Measurements from ENCODE around the gene FAN1.
"Not testable (repeated sequence)": the region's sequence is repeated elsewhere in the genome, so short reads cannot be mapped to it uniquely, and the experiment has no call there.

FAN1 gene

DNA sequence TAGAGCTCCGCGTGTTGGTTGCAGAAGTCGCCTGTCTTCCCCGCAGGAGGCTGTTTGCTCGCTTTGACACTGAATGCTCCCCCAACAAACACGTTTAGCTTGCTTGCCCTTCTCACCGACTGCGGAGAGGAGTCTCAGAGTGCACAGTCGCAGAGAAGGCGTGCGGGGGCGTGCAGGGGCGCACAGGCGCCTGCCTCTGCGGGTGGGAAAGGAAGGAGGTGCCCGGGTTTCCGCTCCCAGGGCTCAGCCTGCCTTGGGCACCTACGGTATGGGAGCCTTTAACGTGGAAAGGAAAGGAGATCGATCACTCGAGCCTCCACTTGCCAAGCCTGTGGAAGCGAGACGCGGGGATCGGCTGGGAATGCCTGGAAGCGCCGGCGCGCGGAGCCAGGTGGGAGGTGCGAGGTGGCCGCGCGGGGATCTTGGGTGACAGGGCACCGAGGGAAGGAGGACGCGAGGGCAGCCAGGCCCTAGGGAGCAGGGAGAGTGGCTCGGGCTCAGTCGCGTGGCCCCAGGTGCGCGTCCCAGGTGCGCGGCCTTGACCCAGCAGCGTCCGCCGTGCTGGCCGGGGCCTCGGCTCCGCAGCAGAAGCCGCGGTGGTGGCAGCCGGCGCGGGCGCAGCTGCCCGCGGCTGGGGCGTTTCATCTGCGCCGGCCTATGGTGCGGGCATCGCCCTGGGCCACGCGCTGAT is at the start of gene FAN1:
FAN1 (plus strand) TSS at position 419 of the 691 bp plus-strand sequence. CDS start 749 bp downstream, outside the sequence.
- DNase-seq (ENCODE audit: low read depth), result peak; percentile 68

DNA sequence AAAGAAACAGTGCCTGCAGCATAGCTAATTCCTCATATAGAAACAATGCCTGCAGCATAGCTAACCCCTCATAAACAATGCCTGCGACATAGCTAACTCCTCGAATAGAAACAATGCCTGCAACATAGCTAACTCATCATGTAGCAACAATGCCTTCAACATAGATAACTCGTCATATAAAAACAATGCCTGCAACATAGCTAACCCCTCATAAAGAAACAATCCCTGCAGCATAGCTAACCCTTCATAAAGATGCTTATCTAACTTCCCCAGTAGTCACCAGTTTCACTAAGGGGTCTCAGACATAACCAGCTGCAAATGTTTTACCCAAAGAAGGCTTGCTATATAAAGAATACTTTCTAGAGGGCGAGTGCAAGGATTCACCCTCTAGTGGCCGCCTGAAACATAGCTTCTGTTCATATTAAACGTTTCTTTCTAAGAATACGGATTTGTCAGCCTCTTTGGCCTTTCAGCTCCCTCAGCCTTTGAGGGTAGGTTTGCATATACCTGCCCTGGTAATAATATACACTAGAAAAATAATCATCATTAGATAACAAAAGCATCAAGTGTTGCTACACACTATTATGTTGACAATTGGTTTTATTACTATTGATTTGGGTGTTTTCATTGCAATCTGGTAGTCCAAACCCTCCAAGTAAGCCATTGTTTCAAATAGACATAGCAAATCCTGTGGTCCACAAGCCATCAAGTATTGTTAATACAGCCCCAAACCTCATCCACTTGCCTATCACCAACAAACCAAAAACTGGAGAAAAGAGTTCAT is 44.4 kb upstream of the FAN1 start:
- no peak for DNase-seq (ENCODE audit: low read depth)

DNA sequence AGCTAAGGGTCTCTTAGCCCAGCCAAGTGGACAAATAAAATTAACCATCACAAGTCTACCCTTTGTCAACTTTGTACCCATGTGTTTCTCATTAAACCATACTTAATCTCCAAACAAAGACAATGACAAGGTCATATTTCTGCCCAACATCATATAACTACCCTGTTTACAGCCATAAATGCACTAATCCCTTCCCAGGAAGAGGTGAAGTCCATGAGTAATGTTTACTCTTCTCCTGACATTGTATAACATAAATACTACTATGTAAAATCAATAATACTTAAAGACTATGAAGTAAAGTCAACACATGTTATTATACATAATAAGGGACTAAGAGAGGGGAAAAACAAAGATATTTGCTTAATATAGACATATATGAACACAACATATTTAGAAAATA is 38.5 kb upstream of the FAN1 start:
- DNase-seq (ENCODE audit: low read depth), result no peak

DNA sequence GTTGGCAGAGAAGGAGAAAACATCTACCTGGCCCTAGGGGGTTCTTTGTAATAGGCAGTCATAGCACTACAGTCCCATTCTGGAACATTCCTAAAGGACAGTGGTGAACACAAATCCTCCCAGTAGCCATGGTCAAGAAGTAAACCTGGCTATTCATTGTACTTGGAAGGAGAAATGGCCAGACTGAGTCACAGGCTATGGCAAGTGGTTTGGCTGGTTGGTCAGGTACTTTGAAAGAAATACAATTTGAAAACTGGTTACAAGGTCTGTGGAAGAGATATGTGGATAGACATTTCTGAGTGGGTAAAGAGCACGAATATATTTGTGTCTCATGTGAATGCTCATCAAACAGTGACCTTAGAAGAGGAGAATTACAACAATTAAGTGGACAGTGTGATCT is 33.0 kb upstream of the FAN1 start:
- no peak for DNase-seq (ENCODE audit: low read depth)

DNA sequence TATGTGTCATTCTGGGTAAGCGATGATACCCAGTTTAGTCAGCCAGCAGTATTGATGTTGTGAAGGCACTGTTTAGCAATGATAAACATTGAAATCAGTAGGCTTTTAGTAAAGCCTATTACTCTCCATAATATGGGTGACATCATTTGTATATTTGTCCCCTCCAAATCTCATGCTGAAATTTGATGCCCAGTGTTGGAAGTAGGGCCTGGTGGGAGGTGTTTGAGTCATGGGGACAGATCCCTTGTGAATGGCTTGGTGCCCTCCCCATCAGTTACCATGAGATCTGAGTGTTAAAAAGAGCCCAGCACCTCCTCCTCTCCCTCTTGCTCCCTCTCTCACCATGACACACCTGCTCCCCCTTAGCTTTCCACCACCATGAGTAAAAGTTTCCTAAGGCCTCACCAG is 31.4 kb upstream of the FAN1 start:
- no peak for DNase-seq (ENCODE audit: low read depth)

DNA sequence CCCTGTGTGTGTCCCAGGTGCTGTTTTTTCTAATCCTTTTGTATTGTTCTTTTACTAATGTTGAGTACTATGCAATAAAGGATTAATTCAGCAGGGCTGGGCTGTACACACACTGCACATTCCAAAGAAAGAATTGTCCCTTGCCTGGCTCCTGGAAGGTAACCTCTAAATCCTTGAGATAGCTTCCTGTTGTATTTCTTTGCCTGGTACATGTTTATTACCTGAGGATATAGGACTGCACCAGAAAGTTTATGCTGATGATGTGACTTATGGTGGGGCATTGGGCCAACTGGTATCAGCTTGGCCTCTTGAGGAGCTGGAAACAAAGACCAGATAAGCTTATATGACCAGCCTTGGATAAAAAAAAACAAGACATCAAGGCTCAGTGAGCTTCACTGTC is 26.6 kb upstream of the FAN1 start:
- DNase-seq (ENCODE audit: low read depth), result no peak

DNA sequence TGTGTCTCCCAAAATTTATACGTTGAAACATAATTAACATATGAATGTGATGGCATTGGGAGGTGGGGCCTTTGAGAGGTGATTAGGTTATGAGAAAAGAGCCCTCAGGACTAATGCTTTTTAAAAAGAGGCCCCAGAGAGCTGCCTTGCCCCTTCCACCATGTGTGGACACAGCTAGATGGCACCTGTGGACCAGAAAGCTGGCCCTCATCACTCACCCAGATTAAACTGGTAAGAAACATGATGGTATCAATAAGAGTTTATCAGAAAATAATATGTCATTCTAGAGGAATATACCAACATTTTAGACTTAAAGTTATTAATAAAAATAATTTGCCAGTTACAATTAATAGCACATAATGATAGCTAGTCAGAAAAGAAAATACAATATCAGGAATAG is 25.2 kb upstream of the FAN1 start:
- DNase-seq (ENCODE audit: low read depth), result no peak

DNA sequence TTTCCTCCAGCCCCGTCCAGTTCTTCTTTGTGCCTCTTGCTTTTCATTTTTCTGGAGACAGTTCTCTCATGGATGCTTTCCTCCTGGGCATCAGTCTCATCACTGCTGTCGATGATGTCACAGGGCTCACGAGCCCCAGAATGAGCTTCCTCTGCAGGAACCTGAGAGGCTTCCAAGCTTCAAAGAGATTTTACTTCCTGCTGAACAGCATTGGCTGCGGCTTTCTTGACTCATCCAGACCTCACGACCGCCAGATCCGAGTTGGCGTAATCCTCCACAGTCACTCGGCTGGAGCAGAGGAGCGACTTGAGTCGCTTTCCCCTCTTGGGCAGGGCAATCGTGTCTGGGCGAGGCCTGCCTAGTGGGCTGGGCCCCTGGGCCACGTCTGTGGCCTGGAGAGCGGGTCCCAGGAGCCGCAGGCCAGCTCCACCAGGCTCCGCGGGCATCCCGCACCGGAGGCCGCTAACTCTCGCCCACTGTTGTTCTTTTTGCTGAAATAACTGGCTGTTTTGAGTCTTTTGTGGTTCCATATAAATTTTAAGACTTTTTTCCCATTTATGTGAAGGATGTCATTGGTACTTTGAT is 20.8 kb upstream of the FAN1 start:
- DNase-seq (ENCODE audit: low read depth), result no peak

DNA sequence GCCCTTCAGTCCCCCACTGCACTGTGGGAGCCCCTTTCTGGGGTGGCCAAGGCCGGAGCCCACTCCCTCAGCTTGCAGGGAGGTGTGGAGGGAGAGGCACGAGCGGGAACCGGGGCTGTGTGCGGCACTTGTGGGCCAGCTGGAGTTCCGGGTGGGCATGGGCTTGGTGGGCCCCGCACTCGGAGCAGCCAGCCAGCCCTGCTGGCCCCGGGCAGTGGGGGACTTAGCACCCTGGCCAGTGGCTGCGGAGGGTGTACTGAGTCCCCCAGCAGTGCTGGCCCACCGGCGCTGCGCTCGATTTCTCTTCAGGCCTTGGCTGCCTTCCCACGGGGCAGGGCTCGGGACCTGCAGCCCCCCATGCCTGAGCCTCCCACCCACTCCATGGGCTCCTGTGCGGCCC is 20.0 kb upstream of the FAN1 start:
- DNase-seq (ENCODE audit: low read depth), result not testable (repeated sequence)

DNA sequence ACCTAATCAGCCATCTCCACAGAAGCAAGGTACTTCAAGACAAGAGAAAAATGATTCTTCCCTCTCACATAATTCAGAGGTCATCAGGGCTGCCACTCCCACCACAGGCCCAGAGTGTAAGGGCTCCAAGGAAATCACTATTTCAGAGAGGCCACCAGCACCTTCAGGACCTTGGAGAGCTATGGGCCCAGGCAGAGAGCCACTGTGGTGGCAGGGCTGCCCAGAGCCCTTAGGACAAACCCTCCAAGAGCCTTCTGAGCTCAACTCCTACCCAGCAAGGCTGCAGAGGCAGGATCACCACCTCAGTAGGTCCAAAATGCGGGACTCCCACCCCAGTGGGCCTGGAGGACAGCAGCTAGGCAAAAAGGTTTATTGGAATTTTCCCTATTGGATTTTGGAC is 17.9 kb upstream of the FAN1 start:
- no peak for DNase-seq (ENCODE audit: low read depth)

DNA sequence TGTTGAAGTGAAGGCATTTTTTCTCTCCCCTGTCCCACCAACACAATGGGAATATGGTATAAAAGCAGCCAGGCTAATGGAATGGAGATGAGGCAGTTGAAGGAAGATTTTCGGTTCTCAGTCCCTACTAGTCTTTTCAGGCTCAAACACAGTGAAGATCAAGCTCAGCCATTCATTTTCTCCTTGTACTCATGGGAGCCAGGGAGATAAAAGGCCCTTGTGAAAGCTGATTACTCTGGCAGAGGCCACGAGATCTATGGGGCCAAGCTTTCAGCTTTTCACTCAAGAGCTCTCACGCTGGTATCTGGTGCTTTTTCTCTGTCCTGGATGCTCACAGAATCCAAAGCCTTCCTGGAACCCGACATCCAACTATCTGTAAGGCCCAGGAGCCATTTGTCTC is 14.5 kb upstream of the FAN1 start:
- DNase-seq (ENCODE audit: low read depth), result no peak

DNA sequence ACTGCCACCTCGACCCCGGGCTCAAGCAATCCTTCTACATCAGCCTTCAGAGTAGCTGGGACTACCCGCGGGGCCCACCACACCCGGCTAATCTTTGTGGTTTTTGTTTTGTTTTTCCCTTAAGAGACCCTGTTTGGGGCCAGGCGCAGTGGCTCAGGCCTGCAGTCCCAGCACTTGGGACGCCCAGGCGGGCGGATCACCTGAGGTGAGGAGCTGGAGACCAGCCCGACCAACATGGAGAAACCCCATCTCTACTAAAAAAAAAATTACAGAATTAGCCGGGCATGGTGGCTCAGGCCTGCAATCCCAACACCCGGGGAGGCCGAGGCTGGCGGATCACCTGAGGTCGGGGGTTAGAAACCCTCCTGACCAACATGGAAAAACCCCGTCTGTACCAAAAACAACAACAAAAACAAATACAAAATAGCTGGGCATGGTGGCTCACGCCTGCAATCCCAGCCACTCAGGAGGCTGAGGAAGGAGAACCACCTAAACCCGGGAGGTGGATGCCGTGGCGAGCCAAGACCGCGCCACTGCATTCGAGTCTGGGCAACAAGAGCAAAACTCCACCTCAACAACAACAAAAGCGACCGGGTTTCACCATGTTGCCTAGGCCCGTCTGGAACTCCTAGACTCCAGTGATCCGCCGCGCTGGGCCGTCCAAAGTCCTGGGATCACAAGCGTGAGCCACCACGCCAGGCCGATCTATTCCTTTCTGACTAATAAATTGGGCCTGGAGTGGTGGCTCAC is 8.1 kb upstream of the FAN1 start:
- DNase-seq (ENCODE audit: low read depth), result no peak

DNA sequence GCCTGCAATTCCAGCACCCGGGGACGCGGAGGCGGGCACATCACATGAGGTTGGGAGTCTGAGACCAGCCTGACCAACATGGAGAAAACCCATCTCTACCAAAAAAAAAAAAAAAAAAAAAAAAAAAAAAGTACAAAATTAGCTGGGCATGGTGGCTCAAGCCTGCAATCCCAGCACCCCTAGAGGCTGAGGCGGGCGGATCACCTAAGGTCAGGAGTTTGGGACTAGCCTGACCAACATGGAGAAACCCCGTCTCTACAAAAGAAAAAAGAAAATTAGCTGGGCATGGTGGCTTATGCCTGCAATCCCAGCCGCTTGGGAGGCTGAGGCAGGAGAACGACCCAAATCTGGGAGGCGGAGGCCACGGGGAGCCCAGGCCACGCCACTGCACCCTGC is 7.5 kb upstream of the FAN1 start:
- no peak for DNase-seq (ENCODE audit: low read depth)

DNA sequence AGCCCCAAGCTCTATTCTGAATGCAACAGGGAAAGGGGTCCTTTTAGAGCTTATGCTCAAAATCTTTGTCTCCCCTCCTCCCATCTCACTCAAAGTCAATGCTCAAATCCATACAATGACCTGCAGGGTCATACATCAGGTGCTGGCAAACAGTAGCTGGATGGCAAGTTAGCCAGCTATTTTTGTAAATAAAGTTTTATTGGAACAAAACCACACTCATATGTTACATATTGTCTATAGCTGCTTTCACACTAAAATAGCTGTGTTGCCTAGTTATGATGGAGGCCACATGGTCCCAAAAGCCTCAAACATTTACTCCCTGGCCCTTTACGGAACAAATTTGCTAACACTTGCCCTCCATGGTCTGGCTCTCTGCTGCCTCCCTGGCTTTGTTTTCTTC is 1.8 kb upstream of the FAN1 start:
- no peak for DNase-seq (ENCODE audit: low read depth)

DNA sequence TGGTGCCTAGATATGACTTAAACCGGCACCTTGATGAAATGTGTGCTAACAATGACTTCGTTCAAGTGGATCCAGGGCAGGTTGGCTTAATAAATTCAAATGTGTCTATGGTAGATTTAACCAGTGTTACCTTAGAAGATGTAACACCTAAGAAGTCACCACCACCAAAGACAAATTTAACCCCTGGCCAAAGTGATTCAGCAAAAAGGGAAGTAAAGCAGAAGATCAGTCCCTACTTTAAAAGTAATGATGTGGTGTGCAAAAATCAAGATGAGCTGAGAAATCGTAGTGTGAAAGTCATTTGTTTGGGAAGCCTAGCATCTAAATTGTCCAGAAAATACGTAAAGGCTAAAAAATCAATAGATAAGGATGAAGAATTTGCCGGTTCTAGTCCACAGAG is 1.1 kb downstream of the FAN1 start:
- DNase-seq (ENCODE audit: low read depth), result no peak

DNA sequence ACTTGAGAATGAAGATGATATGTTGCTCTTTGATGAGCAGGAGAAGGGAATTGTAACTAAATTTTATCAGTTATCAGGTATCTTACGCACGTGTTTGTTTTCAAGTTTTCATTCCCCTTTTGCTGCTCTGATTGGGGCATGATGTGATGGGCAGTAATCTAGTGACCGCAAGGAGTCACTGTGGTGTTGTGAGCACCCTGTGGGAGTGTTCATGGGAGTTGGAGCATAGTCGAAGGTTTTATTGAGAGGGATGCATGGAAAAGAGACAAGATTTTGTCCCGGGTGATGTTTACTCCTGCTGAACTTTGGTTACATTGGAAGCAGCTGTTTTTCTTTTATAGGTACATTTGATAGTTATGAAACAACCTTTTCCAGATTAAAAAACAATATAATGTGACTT is 2.1 kb downstream of the FAN1 start:
- no peak for DNase-seq (ENCODE audit: low read depth)

DNA sequence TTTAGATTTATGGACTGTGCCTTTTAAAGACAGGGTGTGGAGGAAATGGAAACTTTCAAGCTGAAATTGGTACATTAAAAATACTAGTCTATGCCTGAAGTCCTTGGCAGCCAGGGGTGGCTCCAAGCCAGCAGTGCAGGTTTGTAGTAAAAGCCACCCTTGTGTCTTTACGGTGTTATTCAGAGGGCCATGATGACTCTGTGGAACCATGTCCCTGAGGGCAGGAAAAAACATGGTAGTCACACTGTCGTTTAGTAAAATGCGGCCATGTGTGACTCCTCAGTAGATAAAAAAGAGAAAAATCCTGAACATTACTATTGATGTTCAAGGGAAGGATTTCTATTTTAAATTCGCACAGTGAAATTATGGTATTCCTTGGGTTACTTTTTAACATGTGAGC is 2.7 kb downstream of the FAN1 start:
- no peak for DNase-seq (ENCODE audit: low read depth)

DNA sequence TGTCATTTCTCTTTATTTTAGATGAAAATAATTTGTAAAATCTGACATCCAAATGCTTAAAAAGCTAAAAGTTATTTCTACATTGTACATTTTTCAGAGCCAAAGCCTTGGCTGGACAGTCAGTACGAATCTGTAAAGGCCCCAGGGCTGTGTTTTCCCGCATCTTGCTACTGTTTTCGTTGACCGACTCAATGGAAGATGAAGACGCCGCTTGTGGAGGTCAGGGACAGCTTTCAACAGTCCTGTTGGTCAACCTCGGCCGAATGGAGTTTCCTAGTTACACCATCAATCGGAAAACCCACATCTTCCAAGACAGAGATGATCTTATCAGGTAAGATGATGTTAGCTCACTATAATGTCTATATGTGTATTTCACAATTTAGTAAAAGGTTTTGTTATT is 10.0 kb downstream of the FAN1 start:
- no peak for DNase-seq (ENCODE audit: low read depth)

DNA sequence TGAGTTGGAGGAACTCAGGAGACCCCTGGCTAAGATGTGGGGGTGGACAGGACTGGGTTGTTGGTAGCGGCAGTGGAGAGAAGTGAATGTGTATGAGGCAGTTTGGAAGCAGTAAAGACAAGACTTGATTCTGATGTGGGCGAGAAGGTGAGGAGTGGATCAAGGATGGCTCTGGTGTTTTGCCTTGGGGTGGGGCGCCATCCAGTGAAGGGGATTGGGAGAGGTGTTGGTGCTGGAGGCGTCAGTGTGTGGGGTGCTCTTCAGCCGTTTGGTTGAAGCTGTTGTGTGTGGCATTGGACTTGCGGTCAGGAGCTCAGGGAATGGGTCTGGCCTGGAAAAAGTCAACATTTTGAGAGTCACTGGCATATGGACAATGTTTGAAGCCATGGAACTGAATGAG is 13.3 kb downstream of the FAN1 start:
- DNase-seq (ENCODE audit: low read depth), result no peak

DNA sequence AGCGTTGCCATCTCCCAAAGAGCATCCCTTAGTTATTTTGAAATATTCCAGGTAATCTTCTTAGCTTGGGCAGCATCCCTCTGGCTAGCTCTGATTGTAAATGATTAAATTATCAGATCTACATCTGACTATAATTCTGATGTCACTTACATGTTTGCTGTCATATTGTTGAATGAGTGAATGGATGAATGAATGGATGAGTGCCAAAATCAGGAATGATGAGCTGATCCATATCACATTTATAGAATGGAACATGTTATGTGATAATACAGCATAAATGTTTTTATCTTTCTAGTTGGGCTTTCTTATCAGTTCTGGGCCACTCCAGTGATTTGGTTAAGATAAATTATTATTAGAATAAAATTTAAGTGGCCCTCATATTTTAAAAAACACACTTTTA is 14.0 kb downstream of the FAN1 start:
- no peak for DNase-seq (ENCODE audit: low read depth)

DNA sequence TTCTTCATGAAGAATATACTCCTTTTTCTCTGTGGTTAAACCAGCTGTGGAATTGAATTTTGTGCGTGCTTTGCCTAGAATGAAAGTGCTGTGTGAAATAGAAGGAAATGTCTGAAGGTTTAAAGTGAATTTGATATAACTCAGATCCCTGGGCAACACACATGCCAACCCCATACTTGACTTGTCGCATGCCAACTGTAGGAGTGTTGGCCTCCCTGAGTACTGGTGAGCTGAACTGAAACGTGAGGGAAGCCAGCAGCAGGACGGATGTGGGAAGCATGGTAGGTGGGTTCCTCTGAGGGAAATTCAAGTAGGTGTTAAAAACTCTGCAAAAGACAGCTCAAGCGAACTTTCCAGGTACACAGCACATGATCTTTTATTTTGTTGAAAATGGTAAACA is 14.7 kb downstream of the FAN1 start:
- no peak for DNase-seq (ENCODE audit: low read depth)

DNA sequence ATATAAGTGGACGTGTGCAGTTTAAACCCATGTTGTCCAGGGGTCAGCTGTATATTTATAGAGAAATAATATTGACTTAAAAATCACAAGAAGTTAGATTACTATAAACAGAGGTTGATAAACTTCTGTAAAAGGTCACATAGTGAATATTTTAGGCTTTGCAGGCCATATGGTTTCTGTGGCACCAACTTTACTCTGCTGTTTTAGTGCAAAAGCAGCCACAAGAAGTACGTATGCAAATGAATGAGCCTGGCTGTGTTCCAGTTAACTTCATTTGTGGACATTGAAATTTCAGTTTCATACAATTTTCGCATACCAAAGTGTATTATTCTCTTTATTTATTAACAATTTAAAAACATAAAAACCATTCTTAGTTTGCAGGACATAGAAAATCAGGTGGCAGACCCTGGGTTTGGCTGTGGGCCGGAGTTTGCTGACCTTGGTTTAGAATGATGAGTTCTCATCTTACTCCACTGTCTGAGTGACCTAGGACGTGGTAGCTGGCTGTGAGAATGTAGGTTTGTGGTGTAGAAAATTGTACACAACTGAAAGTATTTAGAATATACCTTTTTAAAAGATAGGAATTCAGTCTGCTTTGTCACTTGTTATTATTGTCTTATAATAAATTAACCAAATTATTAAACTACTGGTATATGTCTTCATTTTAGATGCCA is 16.3 kb downstream of the FAN1 start:
- no peak for DNase-seq (ENCODE audit: low read depth)
